PC-3 (cell line): ENCODE data around the gene LRRTM4. TPM values are rescaled to one million over a fixed set of nuclear protein-coding genes. Genes with fewer than 3 reads are reported as not detected.

Source experiments
- ATAC-seq: fragments of 200-7000 bp; cut with Tn5 transposase; 2 replicates; pipeline ENCODE4 v1.9.1; 2020; ENCODE audit warnings: mild to moderate bottlenecking, moderate library complexity
- BruUV-seq: library from RNA; stranded (reverse); fragments of 400-500 nt; replicated peaks from 2 replicates; lab custom pipeline; 2021; lab: Mats Ljungman, UMichigan
- CTCF ChIA-PET: fragments of 300-600 bp; sonication (Branson Sonifier 250); formaldehyde crosslinking; loops from one replicate; lab custom pipeline; 2022; ENCODE audit warnings: antibody characterized with exemption; lab: Charles Lee
- POLR2A ChIA-PET: fragments of 300-600 bp; sonication (Branson Sonifier 250); formaldehyde crosslinking; loops from one replicate; lab custom pipeline; 2022; ENCODE audit warnings: antibody characterized with exemption; ENCODE audit not compliant: unreplicated experiment; lab: Charles Lee
- DNase-seq: peaks from one replicate; pipeline ENCODE4 v3.0.0-alpha.2; 2015
- H2AFZ ChIP-seq: fragments of 300-600 bp; sonication (generic); 2 replicates; pipeline ENCODE4 v1.6.0; 2016; ENCODE audit warnings: antibody characterized with exemption, low read length
- H3F3A ChIP-seq: fragments of 300-600 bp; sonication (generic); one replicate; pipeline ENCODE4 v1.6.0; 2017; ENCODE audit warnings: antibody characterized with exemption, low read length, control low read depth, mild to moderate bottlenecking; ENCODE audit not compliant: unreplicated experiment
- H3K27ac ChIP-seq: fragments of 300-600 bp; sonication (generic); 2 replicates; pipeline ENCODE4 v1.5.1; 2016; ENCODE audit warnings: mild to moderate bottlenecking, low read length
- H3K27me3 ChIP-seq: fragments of 300-600 bp; sonication (generic); 2 replicates; pipeline ENCODE4 v1.6.1; 2016; ENCODE audit warnings: low read length, mixed read lengths
- H3K36me3 ChIP-seq: fragments of 300-600 bp; sonication (generic); 2 replicates; pipeline ENCODE4 v1.6.1; 2016; ENCODE audit warnings: low read depth, mixed run types, low read length, mixed read lengths
- H3K4me1 ChIP-seq: fragments of 300-600 bp; sonication (generic); 2 replicates; pipeline ENCODE4 v1.5.1; 2016; ENCODE audit warnings: low read length; ENCODE audit not compliant: insufficient read depth
- H3K4me2 ChIP-seq: fragments of 300-600 bp; sonication (generic); 2 replicates; pipeline ENCODE4 v1.6.0; 2016; ENCODE audit warnings: low read length
- H3K4me3 ChIP-seq: fragments of 300-600 bp; sonication (generic); 2 replicates; pipeline ENCODE4 v1.5.1; 2016; ENCODE audit warnings: mild to moderate bottlenecking, low read length, mixed read lengths
- H3K79me2 ChIP-seq: fragments of 300-600 bp; sonication (generic); 2 replicates; pipeline ENCODE4 v1.6.1; 2017; ENCODE audit warnings: low read length, mixed read lengths
- H3K9ac ChIP-seq: fragments of 300-600 bp; sonication (generic); 2 replicates; pipeline ENCODE4 v1.6.0; 2016; ENCODE audit warnings: mild to moderate bottlenecking, low read length
- H3K9me2 ChIP-seq: fragments of 300-600 bp; sonication (generic); replicated peaks from 2 replicates; pipeline ENCODE4 v1.6.1; 2016; ENCODE audit warnings: mixed run types, low read length, mixed read lengths
- H3K9me3 ChIP-seq: fragments of 300-600 bp; sonication (generic); 2 replicates; pipeline ENCODE4 v1.6.1; 2016; ENCODE audit warnings: low read length, mixed read lengths
- H4K20me1 ChIP-seq: fragments of 300-600 bp; sonication (generic); 2 replicates; pipeline ENCODE4 v1.6.1; 2016; ENCODE audit warnings: low read length, mixed read lengths
- EZH2 ChIP-seq: fragments of 300-600 bp; sonication (generic); IDR thresholded peaks from one replicate; pipeline ENCODE4 v1.6.1; 2017; ENCODE audit warnings: antibody characterized with exemption, mild to moderate bottlenecking, low read length; ENCODE audit not compliant: unreplicated experiment
- EZH2phosphoT487 ChIP-seq: fragments of 300-600 bp; sonication (generic); IDR thresholded peaks from 2 replicates; pipeline ENCODE4 v1.6.1; 2018; ENCODE audit warnings: mild to moderate bottlenecking, antibody characterized with exemption, low read length, borderline replicate concordance
- intact Hi-C: fragments of 100-400 bp; cut with micrococcal nuclease; formaldehyde crosslinking; loops from 2 replicates; pipeline ENCODE4 v1.9.0; 2023
- total RNA-seq: library from RNA; depleted of rRNA; stranded (reverse); fragments of >200 nt; gene quantifications from 2 replicates; pipeline ENCODE4 v1.2.3, GENCODE V29; 2014
- TF ChIP-seq, protein P1 (sequence below): fragments of 300-600 bp; sonication (generic); conservative IDR thresholded peaks from 2 replicates; pipeline ENCODE4 v1.5.1; 2017; ENCODE audit warnings: antibody characterized with exemption, low read depth, mild to moderate bottlenecking, low read length

LRRTM4 gene
- total RNA-seq, 1 experiment from 2014 or later: not detected

DNA sequence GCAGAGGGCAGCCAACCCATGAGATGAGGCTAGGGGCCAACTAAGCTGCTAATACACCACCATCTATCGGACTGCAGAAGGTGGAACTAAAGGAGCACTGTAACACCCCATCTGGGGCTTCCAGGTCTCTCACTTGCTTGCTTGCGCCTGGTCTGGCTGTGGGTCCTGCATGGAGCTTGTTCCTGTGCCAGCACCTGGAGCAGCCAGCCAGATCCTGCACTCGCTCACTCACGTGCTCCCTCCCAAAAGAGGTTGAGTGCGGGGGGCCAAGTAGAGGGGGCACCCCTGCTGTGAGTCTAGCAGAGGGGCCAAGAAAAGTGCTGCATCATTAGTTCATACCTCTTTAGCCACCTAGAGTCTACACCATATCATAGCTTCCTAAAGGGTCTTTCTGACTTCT, 250.9 kb downstream of the LRRTM4 start:
- no peak overlapping the region for H2AFZ ChIP-seq
- TF ChIP-seq, protein P1, sequence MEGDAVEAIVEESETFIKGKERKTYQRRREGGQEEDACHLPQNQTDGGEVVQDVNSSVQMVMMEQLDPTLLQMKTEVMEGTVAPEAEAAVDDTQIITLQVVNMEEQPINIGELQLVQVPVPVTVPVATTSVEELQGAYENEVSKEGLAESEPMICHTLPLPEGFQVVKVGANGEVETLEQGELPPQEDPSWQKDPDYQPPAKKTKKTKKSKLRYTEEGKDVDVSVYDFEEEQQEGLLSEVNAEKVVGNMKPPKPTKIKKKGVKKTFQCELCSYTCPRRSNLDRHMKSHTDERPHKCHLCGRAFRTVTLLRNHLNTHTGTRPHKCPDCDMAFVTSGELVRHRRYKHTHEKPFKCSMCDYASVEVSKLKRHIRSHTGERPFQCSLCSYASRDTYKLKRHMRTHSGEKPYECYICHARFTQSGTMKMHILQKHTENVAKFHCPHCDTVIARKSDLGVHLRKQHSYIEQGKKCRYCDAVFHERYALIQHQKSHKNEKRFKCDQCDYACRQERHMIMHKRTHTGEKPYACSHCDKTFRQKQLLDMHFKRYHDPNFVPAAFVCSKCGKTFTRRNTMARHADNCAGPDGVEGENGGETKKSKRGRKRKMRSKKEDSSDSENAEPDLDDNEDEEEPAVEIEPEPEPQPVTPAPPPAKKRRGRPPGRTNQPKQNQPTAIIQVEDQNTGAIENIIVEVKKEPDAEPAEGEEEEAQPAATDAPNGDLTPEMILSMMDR: no peak
- no peak for TF ChIP-seq EZH2phosphoT487
- no peak for TF ChIP-seq EZH2
- H3K9me2 ChIP-seq: no peaks in the 10 kb centered on the region
- no peak overlapping the region for H3K4me2 ChIP-seq
- no TSS peak for BruUV-seq
- no peaks in the 10 kb centered on the region for H3K36me3 ChIP-seq
- intact Hi-C loops: no loop called here
- no peaks in the 10 kb centered on the region for H3K4me1 ChIP-seq
- H3F3A ChIP-seq: no peaks in the 10 kb centered on the region
- H3K9ac ChIP-seq: no peak overlapping the region
- H3K9me3 ChIP-seq: peaks cover 4% of the 10 kb centered on the region; the same call in 1 of the 2 replicates
- DNase-seq (no peak), ATAC-seq (no peak)
- CTCF ChIA-PET: no interaction called here
- no peaks in the 10 kb centered on the region for H3K79me2 ChIP-seq
- H4K20me1 ChIP-seq: no peaks in the 10 kb centered on the region
- H3K27me3 ChIP-seq: no peaks in the 10 kb centered on the region
- POLR2A ChIA-PET: no interaction called here
- no peak overlapping the region for H3K4me3 ChIP-seq
- no peak overlapping the region for H3K27ac ChIP-seq

DNA sequence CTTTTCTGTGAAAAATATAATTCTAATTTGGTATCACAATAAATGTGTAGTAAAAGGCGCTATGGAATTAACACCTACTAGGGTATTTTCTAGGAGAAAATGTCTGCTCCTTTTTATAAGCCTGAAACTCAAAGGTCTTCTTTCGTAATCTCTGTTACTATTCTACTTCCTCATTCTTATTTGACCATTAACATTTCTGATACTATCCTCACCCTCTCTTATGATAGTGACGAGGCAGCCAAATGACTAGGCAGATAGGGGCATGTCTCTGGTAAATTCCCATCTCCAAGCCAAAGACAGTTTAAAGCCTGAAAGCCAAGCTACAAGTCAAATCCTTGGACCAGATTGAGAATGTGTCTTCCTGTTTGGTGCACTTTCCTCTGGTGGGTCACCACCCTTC, 251.7 kb downstream of the LRRTM4 start:
- intact Hi-C loops: no loop called here
- H3K27ac ChIP-seq: no peak overlapping the region
- no peaks in the 10 kb centered on the region for H3K4me1 ChIP-seq
- H3K9me3 ChIP-seq: peaks cover 4% of the 10 kb centered on the region; the same call in 1 of the 2 replicates
- H3K79me2 ChIP-seq: no peaks in the 10 kb centered on the region
- DNase-seq: no peak
- no peak for TF ChIP-seq EZH2
- TF ChIP-seq, protein P1: no peak
- no peak for TF ChIP-seq EZH2phosphoT487
- H3K4me2 ChIP-seq: no peak overlapping the region
- H3K4me3 ChIP-seq: no peak overlapping the region
- ChIA-PET CTCF (no interaction called here), POLR2A (no interaction called here)
- ATAC-seq: no peak
- H3F3A ChIP-seq: no peaks in the 10 kb centered on the region
- BruUV-seq: no TSS peak
- H3K9ac ChIP-seq: no peak overlapping the region
- no peaks in the 10 kb centered on the region for H4K20me1 ChIP-seq
- H3K27me3 ChIP-seq: no peaks in the 10 kb centered on the region
- H3K36me3 ChIP-seq: no peaks in the 10 kb centered on the region
- H2AFZ ChIP-seq: no peak overlapping the region
- H3K9me2 ChIP-seq: no peaks in the 10 kb centered on the region

DNA sequence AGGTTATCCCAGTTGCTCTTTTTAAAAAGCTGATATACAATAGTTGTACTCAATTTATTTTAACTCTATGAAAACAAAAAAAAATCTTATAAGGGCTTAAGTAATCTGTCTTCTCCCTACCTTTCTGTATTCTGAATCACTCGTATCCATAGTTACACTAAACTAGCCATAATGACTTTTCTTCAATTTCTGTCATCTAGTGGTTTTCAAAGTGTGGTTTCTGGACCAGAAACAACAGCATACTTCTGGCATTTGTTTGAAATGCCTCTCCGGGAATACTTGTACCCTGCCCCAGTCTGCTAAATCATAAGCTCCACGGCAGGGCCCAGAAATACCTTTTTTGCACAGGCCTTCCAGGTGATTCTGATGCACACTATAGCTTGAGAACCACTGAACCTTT, 253.6 kb downstream of the LRRTM4 start:
- H3K4me2 ChIP-seq: no peak overlapping the region
- no peak for DNase-seq
- H3K27me3 ChIP-seq: no peaks in the 10 kb centered on the region
- no peaks in the 10 kb centered on the region for H3F3A ChIP-seq
- no peaks in the 10 kb centered on the region for H4K20me1 ChIP-seq
- H3K27ac ChIP-seq: no peak overlapping the region
- H3K9ac ChIP-seq: no peak overlapping the region
- ChIA-PET POLR2A (no interaction called here), CTCF (no interaction called here)
- no peak overlapping the region for H2AFZ ChIP-seq
- H3K4me3 ChIP-seq: no peak overlapping the region
- TF ChIP-seq EZH2phosphoT487 (no peak), EZH2 (no peak)
- TF ChIP-seq, protein P1: no peak
- ATAC-seq: no peak
- no peaks in the 10 kb centered on the region for H3K9me2 ChIP-seq
- intact Hi-C loops: no loop called here
- no peaks in the 10 kb centered on the region for H3K79me2 ChIP-seq
- no peaks in the 10 kb centered on the region for H3K4me1 ChIP-seq
- no peaks in the 10 kb centered on the region for H3K36me3 ChIP-seq
- H3K9me3 ChIP-seq: peaks cover 4% of the 10 kb centered on the region; the same call in 1 of the 2 replicates
- BruUV-seq: no TSS peak
